ENCODE measurements around the gene CLC.
"Not testable (repeated sequence)": the region's sequence is repeated elsewhere in the genome, so short reads cannot be mapped to it uniquely, and the experiment has no call there.

The CLC gene

GRCh38 chr19:39729594-39729993 is 8.2 kb downstream of the CLC start:
- DNase-seq (ENCODE audit: low read depth in 2 of 2): no peak

- DNase-seq (ENCODE audit: low read depth in 2 of 2): no peak
Measured at GRCh38 chr19:39728040-39728439, 9.8 kb downstream of the CLC start.

GRCh38 chr19:39727070-39727800 is 10.6 kb downstream of the CLC start:
- no peak for DNase-seq (ENCODE audit: low read depth in 2 of 2)

GRCh38 chr19:39725995-39726394 is 11.8 kb downstream of the CLC start:
- no peak for DNase-seq (ENCODE audit: low read depth in 2 of 2)

- DNase-seq (ENCODE audit: low read depth in 2 of 2): not testable (repeated sequence)
Measured at GRCh38 chr19:39720144-39720543, 17.7 kb downstream of the CLC start.

- no peak for DNase-seq (ENCODE audit: low read depth in 2 of 2)
Measured at GRCh38 chr19:39710333-39710890, 27.4 kb downstream of the CLC start.

GRCh38 chr19:39709026-39709872 is 28.6 kb downstream of the CLC start:
- no peak for DNase-seq (ENCODE audit: low read depth in 2 of 2)

- DNase-seq (ENCODE audit: low read depth in 2 of 2): no peak
Measured at GRCh38 chr19:39708594-39708993, 29.2 kb downstream of the CLC start.

- no peak for DNase-seq (ENCODE audit: low read depth in 2 of 2)
Measured at GRCh38 chr19:39705578-39706188, 32.1 kb downstream of the CLC start.

GRCh38 chr19:39704181-39705044 is 33.4 kb downstream of the CLC start, which contains the start of gene LGALS14:
LGALS14 (plus strand) TSS chr19:39704481; CDS start chr19:39704529, 48 bp downstream.
- no peak for DNase-seq (ENCODE audit: low read depth in 2 of 2)

GRCh38 chr19:39701291-39701690 is 36.5 kb downstream of the CLC start:
- DNase-seq (ENCODE audit: low read depth in 2 of 2): no peak

- no peak for DNase-seq (ENCODE audit: low read depth in 2 of 2)
Measured at GRCh38 chr19:39698535-39698934, 39.3 kb downstream of the CLC start.

- no peak for DNase-seq (ENCODE audit: low read depth in 2 of 2)
Measured at GRCh38 chr19:39696387-39696786, 41.4 kb downstream of the CLC start.

GRCh38 chr19:39695759-39696158 is 42.1 kb downstream of the CLC start:
- DNase-seq (ENCODE audit: low read depth in 2 of 2): no peak

GRCh38 chr19:39692822-39693221 is 45.0 kb downstream of the CLC start:
- DNase-seq (ENCODE audit: low read depth in 2 of 2): no peak

GRCh38 chr19:39692166-39692565 is 45.7 kb downstream of the CLC start:
- no peak for DNase-seq (ENCODE audit: low read depth in 2 of 2)

GRCh38 chr19:39688637-39689036 is 49.2 kb downstream of the CLC start:
- not testable (repeated sequence) for DNase-seq (ENCODE audit: low read depth in 2 of 2)

- no peak for DNase-seq (ENCODE audit: low read depth in 2 of 2)
Measured at GRCh38 chr19:39686739-39687138, 51.1 kb downstream of the CLC start.

GRCh38 chr19:39684267-39684666 is 53.6 kb downstream of the CLC start:
- no peak for DNase-seq (ENCODE audit: low read depth in 2 of 2)

- no peak for DNase-seq (ENCODE audit: low read depth in 2 of 2)
Measured at GRCh38 chr19:39681416-39681815, 56.4 kb downstream of the CLC start.

Measured in activated CD8-positive, alpha-beta memory T cell treated with anti-CD3 and anti-CD28 coated beads for 4 hours (primary cell).